K562 (cell line): ENCODE measurements around the gene ALDH7A1. TPM values are rescaled to one million over a fixed set of nuclear protein-coding genes. Genes with fewer than 3 reads are reported as not detected.

Experiments
- ATAC-seq: fragments of 200-7000 bp; cut with Tn5 transposase; 3 replicates; pipeline ENCODE4 v1.9.1; 2020; ENCODE audit warnings: moderate library complexity
- BruUV-seq: library from RNA; stranded (reverse); fragments of 400-500 nt; replicated peaks from 2 replicates; lab custom pipeline; 2021; lab: Mats Ljungman, UMichigan
- CTCF ChIA-PET: fragments of 300-600 bp; formaldehyde crosslinking; extraction: SDS; loops from one replicate; lab custom pipeline; 2021; ENCODE audit warnings: low intra/inter-chr PET ratio; lab: Yijun Ruan, JAX
- POLR2A ChIA-PET: fragments of 300-600, 350-650 bp; sonication (Branson Sonifier 250); formaldehyde crosslinking; extraction: SDS; loops from one replicate; lab custom pipeline; 2021; ENCODE audit warnings: antibody characterized with exemption, inconsistent platforms; lab: Yijun Ruan, JAX
- DNase-seq, 4 experiments: peaks; one replicate each; pipeline versions ENCODE4 v3.0.0 to v3.0.0-alpha.2; 2011 to 2018; ENCODE audit warnings: low spot score in 3 of 4, mixed read lengths in 3 of 4; ENCODE audit errors: extremely low read depth in 1 of 4
- FAIRE-seq: peaks from 2 replicates; lab custom pipeline; 2011; peaks lifted over from hg19 to GRCh38; lab: Jason Lieb, UNC
- H2AFZ ChIP-seq: 2 replicates; pipeline ENCODE4 v1.6.0; 2011; ENCODE audit warnings: low read depth, low read length, control low read depth, inconsistent platforms
- H3K27ac ChIP-seq: fragments of 200-600 bp; 3 replicates; pipeline ENCODE4 v1.8.0; 2011; ENCODE audit warnings: low read depth, mild to moderate bottlenecking, control low read depth, inconsistent platforms, low read length, moderate library complexity, mixed read lengths; ENCODE audit errors: extremely low read depth
- H3K27me3 ChIP-seq, 2 experiments: fragments of 300-600 bp in 1 of 2; 2 replicates in 1 of 2; 3 replicates in 1 of 2; pipeline versions ENCODE4 v1.6.0 to v1.8.0; 2011; ENCODE audit warnings: inconsistent platforms in 2 of 2, low read length in 2 of 2, mild to moderate bottlenecking in 1 of 2, mixed read lengths in 1 of 2, moderate library complexity in 1 of 2; ENCODE audit not compliant: control insufficient read depth in 2 of 2, insufficient read depth in 2 of 2
- H3K36me3 ChIP-seq: fragments of 300-600 bp; 3 replicates; pipeline ENCODE4 v1.8.0; 2011; ENCODE audit warnings: mild to moderate bottlenecking, low read length, inconsistent platforms; ENCODE audit not compliant: control insufficient read depth, insufficient read depth
- H3K4me1 ChIP-seq, 2 experiments: fragments of 200-600 bp in 1 of 2; replicated peaks in 1 of 2; 2 replicates in 1 of 2; 3 replicates in 1 of 2; pipeline versions ENCODE4 v1.5.1 to v1.8.0; 2011; ENCODE audit warnings: inconsistent platforms in 2 of 2, low read length in 2 of 2, mild to moderate bottlenecking in 1 of 2, mixed read lengths in 1 of 2, moderate library complexity in 1 of 2; ENCODE audit not compliant: control insufficient read depth in 2 of 2, insufficient read depth in 2 of 2
- H3K4me2 ChIP-seq: 2 replicates; pipeline ENCODE4 v1.6.1; 2011; ENCODE audit warnings: low read length, control low read depth, inconsistent platforms, mixed read lengths; ENCODE audit not compliant: insufficient read depth
- H3K4me3 ChIP-seq: fragments of 200-600 bp; sonication (generic), shearing (Covaris generic); 2 replicates; pipeline ENCODE4 v1.5.1; 2016; ENCODE audit warnings: control low read depth, inconsistent platforms
- H3K79me2 ChIP-seq: fragments of 200-600 bp; 3 replicates; pipeline ENCODE4 v1.8.0; 2011; ENCODE audit warnings: low read length, inconsistent platforms; ENCODE audit not compliant: control insufficient read depth, insufficient read depth
- H3K9ac ChIP-seq, 2 experiments: 2 replicates each; pipeline versions ENCODE4 v1.6.0 to v1.6.1; 2011; ENCODE audit warnings: low read depth in 2 of 2, low read length in 2 of 2, control low read depth in 1 of 2, inconsistent platforms in 1 of 2, mild to moderate bottlenecking in 1 of 2, mixed read lengths in 1 of 2; ENCODE audit not compliant: insufficient read depth in 1 of 2
- H3K9me1 ChIP-seq: one replicate; pipeline ENCODE4 v1.6.0; 2011; ENCODE audit warnings: inconsistent platforms, mild to moderate bottlenecking, low read length, moderate library complexity; ENCODE audit not compliant: control insufficient read depth, insufficient read depth
- H3K9me3 ChIP-seq: replicated peaks from 2 replicates; pipeline ENCODE4 v1.5.1; 2011; ENCODE audit warnings: low read depth, low read length, inconsistent platforms; ENCODE audit not compliant: control insufficient read depth, insufficient read depth
- H4K20me1 ChIP-seq: replicated peaks from 2 replicates; pipeline ENCODE4 v1.6.1; 2011; ENCODE audit warnings: low read length, inconsistent platforms, mixed read lengths; ENCODE audit not compliant: control insufficient read depth, insufficient read depth
- C11orf30 ChIP-seq: fragments of 450-650 bp; IDR thresholded peaks from 2 replicates; pipeline ENCODE4 v1.6.1; 2016; ENCODE audit warnings: low read depth, mild to moderate bottlenecking
- CEBPG ChIP-seq, 3 experiments: fragments of 200-800 bp in 1 of 3; sonication (Bioruptor generic) in 1 of 3; sonication (generic) in 1 of 3; formaldehyde crosslinking in 1 of 3; IDR thresholded peaks in 2 of 3; conservative IDR thresholded peaks in 1 of 3; 2 replicates each; pipeline versions ENCODE4 v1.6.1 to v1.8.0; 2016 to 2022; ENCODE audit warnings: missing compliant biosample characterization in 2 of 3, missing genetic modification characterization in 2 of 3, mild to moderate bottlenecking in 1 of 3, missing genetic modification reagents in 1 of 3
- EHMT2 ChIP-seq: fragments of 450-650 bp; IDR thresholded peaks from 2 replicates; pipeline ENCODE4 v1.6.1; 2018; ENCODE audit warnings: antibody characterized with exemption
- EP400 ChIP-seq: fragments of 450-650 bp; IDR thresholded peaks from 2 replicates; pipeline ENCODE4 v1.6.1; 2017; ENCODE audit warnings: antibody characterized with exemption, mild to moderate bottlenecking, moderate library complexity
- FOSL1 ChIP-seq: fragments of 200-800 bp; sonication (Bioruptor generic); conservative IDR thresholded peaks from 2 replicates; pipeline ENCODE4 v1.6.1; 2016; ENCODE audit warnings: missing genetic modification characterization, missing compliant biosample characterization
- GATAD2A ChIP-seq: fragments of 450-650 bp; IDR thresholded peaks from 2 replicates; pipeline ENCODE4 v1.6.1; 2017
- HINFP ChIP-seq: fragments of 450-650 bp; conservative IDR thresholded peaks from 2 replicates; pipeline ENCODE4 v1.6.1; 2016; ENCODE audit warnings: missing genetic modification characterization, low read depth, mild to moderate bottlenecking, control low read depth, missing compliant biosample characterization
- JUND ChIP-seq, 2 experiments: IDR thresholded peaks; 2 replicates in 1 of 2; 3 replicates in 1 of 2; pipeline ENCODE4 v1.6.1; 2011; ENCODE audit warnings: borderline replicate concordance in 2 of 2, low read depth in 2 of 2, low read length in 2 of 2, improper control_type of control experiment in 1 of 2, missing biosample characterization in 1 of 2, missing genetic modification characterization in 1 of 2, missing genetic modification reagents in 1 of 2
- MYBL2 ChIP-seq, 2 experiments: fragments of 450-650 bp in 1 of 2; sonication (generic) in 1 of 2; formaldehyde crosslinking in 1 of 2; IDR thresholded peaks; 2 replicates each; pipeline versions ENCODE4 v1.6.1 to v1.8.1; 2017 to 2022; ENCODE audit warnings: borderline replicate concordance in 1 of 2, inconsistent platforms in 1 of 2, low read depth in 1 of 2, mild to moderate bottlenecking in 1 of 2, missing genetic modification reagents in 1 of 2, moderate library complexity in 1 of 2
- ZNF79 ChIP-seq: fragments of 250-450 bp; sonication (Bioruptor Pico); IDR thresholded peaks from 2 replicates; pipeline ENCODE4 v1.4.0; 2020; ENCODE audit warnings: low read depth, mild to moderate bottlenecking, moderate library complexity
- WGBS: fragments of 100-300 bp; shearing (Covaris generic); methylation state at CpG from one replicate; pipeline ENCODE4 v1.1.6; 2016; ENCODE audit warnings: low coverage, mixed read lengths; ENCODE audit not compliant: insufficient coverage; ENCODE audit errors: missing lambda C conversion rate; 5-methylcytosine and 5-hydroxymethylcytosine counted together
- in situ Hi-C: fragments of 300-500 bp; cut with MboI; formaldehyde crosslinking; loops from 4 replicates; pipeline ENCODE4 v1.15.0; 2018; ENCODE audit warnings: inconsistent platforms, mixed read lengths
- intact Hi-C: fragments of 100-400 bp; cut with micrococcal nuclease; formaldehyde crosslinking; loops from 2 replicates; pipeline ENCODE4 v1.14.2; 2022
- polyA plus RNA-seq, 8 experiments: library from polyadenylated mRNA; depleted of rRNA in 4 of 8; stranded (reverse) in 5 of 8; unstranded in 3 of 8; fragments of >200 nt; fragmentation: Nextera tagmentation in 2 of 8; fragmentation: Illumina TruSeq in 1 of 8; extraction: Ambion mirVana in 2 of 8; extraction: Trizol in 1 of 8; gene quantifications; 2 replicates each; pipeline versions ENCODE4 v1.2.1 to v1.2.3, GENCODE V29; 2011 to 2014; ENCODE audit warnings: inconsistent platforms in 1 of 8, missing spikeins in 1 of 8
- total RNA-seq, 7 experiments: library from RNA; depleted of rRNA in 6 of 7; stranded (reverse); fragments of >200 nt in 6 of 7; fragmentation: Illumina TruSeq in 2 of 7; extraction: Trizol in 2 of 7; gene quantifications; 2 replicates each; pipeline versions ENCODE4 v1.2.1 to v1.2.3, GENCODE V29; 2011 to 2021; ENCODE audit warnings: low replicate concordance in 1 of 7
- TF ChIP-seq, protein P1 (sequence below): sonication (generic); formaldehyde crosslinking; IDR thresholded peaks from 2 replicates; pipeline ENCODE4 v1.9.0; 2022; ENCODE audit warnings: mild to moderate bottlenecking, missing genetic modification reagents

Gene ALDH7A1
- total and polyA plus RNA-seq, 9 of the 15 experiments (the other 6 are each of a cell fraction or from before 2014, with no cell fraction given) = 0.04 to 0.49 TPM; not detected in 7

DNA sequence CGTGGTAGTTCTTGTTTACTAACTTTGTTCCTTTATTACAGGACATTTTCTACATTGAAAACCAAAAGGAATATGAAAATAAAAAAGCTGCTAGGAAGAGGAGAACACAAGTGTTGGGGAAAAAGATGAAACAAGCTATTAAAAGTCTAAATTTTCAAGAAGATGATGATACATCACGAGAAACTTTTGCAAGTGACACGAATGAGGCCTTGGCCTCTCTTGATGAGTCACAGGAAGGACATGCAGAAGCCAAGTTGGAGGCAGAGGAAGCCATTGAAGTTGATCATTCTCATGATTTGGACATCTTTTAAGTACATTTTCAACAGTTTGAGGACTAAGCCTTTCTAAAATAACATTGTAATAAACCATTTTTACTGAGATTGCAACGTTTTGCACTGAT is 29.5 kb upstream of the ALDH7A1 start:
- ATAC-seq = no peak
- CTCF ChIA-PET = no interaction called here
- intact Hi-C loops (no loop called here), in situ Hi-C loops (no loop called here)
- POLR2A ChIA-PET = interaction anchor here (1.3 kb wide), 1 partner anchor 10 kb away, joined by 6 read pairs; no protein-coding TSS in a partner anchor
- no peak overlapping the region for H2AFZ ChIP-seq
- H3K4me3 ChIP-seq = no peak overlapping the region
- peak in 1 of 4 experiments; percentile 38 for DNase-seq
- H3K27ac ChIP-seq = 0 out of 3 replicates have a peak overlapping the region, but pooled peaks have one; percentile 15
- BruUV-seq = no TSS peak
- no peaks in the 10 kb centered on the region for H3K79me2 ChIP-seq
- TF ChIP-seq GATAD2A (no peak), MYBL2 (IDR thresholded peaks at IDR 0.05; ENCODE audit: low read depth) (no peak), MYBL2 (CRISPR knock-in tag; IDR thresholded peaks at IDR 0.05; ENCODE audit: borderline replicate concordance) (no peak), ZNF79 (CRISPR knock-in tag) (no peak), JUND (IDR thresholded peaks at IDR 0.05; ENCODE audit: borderline replicate concordance, low read depth, low read length) (peak; percentile 61; the same call in 1 of the 2 replicates), JUND (tag; IDR thresholded peaks at IDR 0.05; ENCODE audit: borderline replicate concordance, low read depth, low read length) (no peak; the same call in 1 of the 3 replicates), FOSL1 (tag) (peak; percentile 86), HINFP (no peak), EP400 (0 out of 2 replicates have a peak, but pooled peaks have one; percentile 20), C11orf30 (no peak), EHMT2 (0 out of 2 replicates have a peak, but pooled peaks have one; percentile 11), CEBPG (CRISPR knock-in tag; IDR thresholded peaks at IDR 0.05) (no peak), CEBPG (tag; conservative IDR thresholded peaks at IDR 0.05 in 1 of 2, IDR thresholded peaks at IDR 0.05 in 1 of 2) (0 out of 4 replicates have a peak, but pooled peaks of 1 of the 2 experiments have one; percentile 19)
- TF ChIP-seq, protein P1, sequence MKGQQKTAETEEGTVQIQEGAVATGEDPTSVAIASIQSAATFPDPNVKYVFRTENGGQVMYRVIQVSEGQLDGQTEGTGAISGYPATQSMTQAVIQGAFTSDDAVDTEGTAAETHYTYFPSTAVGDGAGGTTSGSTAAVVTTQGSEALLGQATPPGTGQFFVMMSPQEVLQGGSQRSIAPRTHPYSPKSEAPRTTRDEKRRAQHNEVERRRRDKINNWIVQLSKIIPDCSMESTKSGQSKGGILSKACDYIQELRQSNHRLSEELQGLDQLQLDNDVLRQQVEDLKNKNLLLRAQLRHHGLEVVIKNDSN = no peak
- TF ChIP-seq, all 486 proteins: peak for 5
- no peak overlapping the region for H3K4me2 ChIP-seq
- no peaks in the 10 kb centered on the region for H3K27me3 ChIP-seq
- H3K9ac ChIP-seq = no peak overlapping the region
- H3K36me3 ChIP-seq = peaks cover 48% of the 10 kb centered on the region
- H3K9me3 ChIP-seq = no peaks in the 10 kb centered on the region
- no peaks in the 10 kb centered on the region for H3K9me1 ChIP-seq
- 31% methylated on average over 4 of the region's 4 CpGs for WGBS
- peak; percentile 40 for FAIRE-seq
- no peaks in the 10 kb centered on the region for H4K20me1 ChIP-seq
- H3K4me1 ChIP-seq = no peaks in the 10 kb centered on the region; a peak in 1 of 5 replicates
